GM21447 (cell line): ENCODE data around the gene WDR90.
"Not testable (repeated sequence)": the region's sequence is repeated elsewhere in the genome, so short reads cannot be mapped to it uniquely, and the experiment has no call there.

Source experiments
- ATAC-seq: cut with Tn5 transposase; IDR thresholded peaks from one replicate; pipeline ENCODE4 v1.9.1; 2021; ENCODE audit not compliant: unreplicated experiment

WDR90 gene

GRCh38 chr16:704552-705380 is 55.6 kb downstream of the WDR90 start:
- no peak for ATAC-seq

GRCh38 chr16:705431-706188 is 56.4 kb downstream of the WDR90 start, which contains the start of gene FBXL16:
FBXL16 (minus strand) TSS chr16:705801; CDS start chr16:697405, 8,396 bp downstream.
- no peak for ATAC-seq

- ATAC-seq: no peak
These were observed 57.3 kb downstream of the WDR90 start for GRCh38 chr16:706189-707061.

GRCh38 chr16:707062-707538 is 57.9 kb downstream of the WDR90 start:
- no peak for ATAC-seq

GRCh38 chr16:708019-708418 is 58.9 kb downstream of the WDR90 start:
- ATAC-seq: no peak

- ATAC-seq: no peak
These were observed 59.8 kb downstream of the WDR90 start for GRCh38 chr16:708959-709358.

- no peak for ATAC-seq
These were observed 60.7 kb downstream of the WDR90 start for GRCh38 chr16:709566-710499.

GRCh38 chr16:710500-711075 is 61.4 kb downstream of the WDR90 start:
- no peak for ATAC-seq

- ATAC-seq: no peak
These were observed 61.9 kb downstream of the WDR90 start for GRCh38 chr16:711084-711483.

GRCh38 chr16:711548-712320 is 62.6 kb downstream of the WDR90 start:
- ATAC-seq: no peak

GRCh38 chr16:712740-713250 is 63.6 kb downstream of the WDR90 start:
- not testable (repeated sequence) for ATAC-seq

GRCh38 chr16:714079-714478 is 64.9 kb downstream of the WDR90 start:
- no peak for ATAC-seq

- peak; percentile 67 for ATAC-seq
These were observed 65.7 kb downstream of the WDR90 start, which contains the start of gene METRN for GRCh38 chr16:714558-715476. METRN (plus strand) TSS chr16:715118; CDS start chr16:715290, 172 bp downstream.

GRCh38 chr16:715477-716199 is 66.5 kb downstream of the WDR90 start:
- no peak for ATAC-seq

- ATAC-seq: no peak
These were observed 67.0 kb downstream of the WDR90 start for GRCh38 chr16:716200-716568.

- no peak for ATAC-seq
These were observed 67.7 kb downstream of the WDR90 start for GRCh38 chr16:716768-717325.
